Stimulated activated CD4-positive, alpha-beta T cell treated with anti-CD3 and anti-CD28 coated beads, Interleukin-4, amount 100 ng/mL, for 1 hour (primary cell): Measurements from ENCODE around the gene TRIP11.

Source experiments
- DNase-seq: peaks from one replicate; pipeline ENCODE4 v3.0.0-alpha.2; 2020

TRIP11 gene

DNA sequence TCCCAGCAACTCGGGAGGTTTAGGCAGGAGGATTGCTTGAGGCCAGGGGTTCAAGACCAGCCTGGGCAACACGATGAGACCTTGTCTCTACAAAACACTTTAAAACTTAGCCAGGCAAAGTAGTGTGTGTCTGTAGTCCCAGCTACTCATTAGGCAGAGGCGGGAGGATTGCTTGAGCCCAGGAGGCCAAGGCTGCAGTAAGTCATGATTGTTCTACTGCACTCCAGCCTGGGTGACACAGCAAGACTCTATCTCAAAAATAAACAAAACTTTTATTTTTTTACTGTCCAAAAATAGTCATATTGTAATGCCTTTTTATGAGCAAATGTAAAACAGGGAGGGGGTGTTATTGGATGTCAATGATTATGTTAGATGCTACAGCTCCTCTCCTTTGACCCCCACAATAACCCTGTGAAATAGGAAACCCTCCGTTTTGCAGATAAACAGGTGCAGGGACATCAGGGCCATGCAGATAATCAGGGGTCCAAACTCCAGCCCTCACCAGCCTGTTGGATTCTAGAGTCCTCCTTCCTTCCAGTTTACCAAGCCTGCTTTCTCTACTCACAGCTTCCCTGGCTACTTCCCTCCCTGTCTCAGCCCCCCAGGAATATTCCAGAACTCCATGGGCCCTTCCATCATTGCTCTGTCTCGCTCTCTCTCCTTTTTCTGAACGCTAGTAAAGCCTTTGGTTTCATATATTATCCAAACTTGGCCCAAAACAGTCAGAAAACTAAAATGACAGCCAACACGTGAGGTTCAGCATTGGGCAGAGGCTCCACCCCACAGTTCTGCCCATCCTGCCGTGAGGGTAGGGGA is 86.5 kb downstream of the TRIP11 start:
- no peak for DNase-seq

DNA sequence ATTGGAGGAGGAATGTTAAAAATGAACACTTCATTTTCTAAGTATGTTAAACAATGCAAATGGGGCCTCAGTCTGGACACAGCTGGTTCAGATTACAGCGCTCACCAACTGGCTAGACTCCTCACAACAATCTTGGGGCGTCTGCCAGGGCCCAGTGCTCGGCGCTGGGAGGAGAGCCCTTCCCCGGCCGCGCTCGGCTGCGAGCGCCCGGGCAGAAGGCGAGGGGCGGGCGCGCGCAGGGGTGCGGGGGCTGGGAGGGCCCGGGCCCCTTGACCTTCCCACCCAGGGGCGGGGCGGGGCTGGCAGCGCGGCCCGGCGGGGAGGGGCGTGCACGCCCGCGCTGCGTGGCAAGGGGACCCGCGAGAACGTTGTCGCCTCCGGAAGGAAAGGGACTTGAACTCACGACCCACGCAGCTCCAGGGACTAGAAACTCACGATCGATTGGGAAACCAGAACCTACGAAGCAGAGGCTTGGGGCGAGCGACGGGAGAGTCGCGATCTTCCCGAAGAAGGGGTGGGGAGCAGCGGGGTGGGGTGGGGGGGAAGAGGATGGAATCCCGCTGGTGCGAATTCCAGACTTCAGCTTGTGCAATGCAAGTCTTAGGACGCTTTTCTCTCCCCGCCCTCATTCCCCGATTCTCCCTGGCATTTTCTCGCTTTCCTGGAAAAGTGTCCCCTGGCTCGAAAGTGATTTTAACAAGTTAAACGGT is 92.2 kb downstream of the TRIP11 start, which contains the start of gene FBLN5:
FBLN5 (minus strand) TSS at position 220 of the 710 bp plus-strand sequence. CDS start 465 bp downstream, outside the sequence.
- DNase-seq = peak; percentile 55

DNA sequence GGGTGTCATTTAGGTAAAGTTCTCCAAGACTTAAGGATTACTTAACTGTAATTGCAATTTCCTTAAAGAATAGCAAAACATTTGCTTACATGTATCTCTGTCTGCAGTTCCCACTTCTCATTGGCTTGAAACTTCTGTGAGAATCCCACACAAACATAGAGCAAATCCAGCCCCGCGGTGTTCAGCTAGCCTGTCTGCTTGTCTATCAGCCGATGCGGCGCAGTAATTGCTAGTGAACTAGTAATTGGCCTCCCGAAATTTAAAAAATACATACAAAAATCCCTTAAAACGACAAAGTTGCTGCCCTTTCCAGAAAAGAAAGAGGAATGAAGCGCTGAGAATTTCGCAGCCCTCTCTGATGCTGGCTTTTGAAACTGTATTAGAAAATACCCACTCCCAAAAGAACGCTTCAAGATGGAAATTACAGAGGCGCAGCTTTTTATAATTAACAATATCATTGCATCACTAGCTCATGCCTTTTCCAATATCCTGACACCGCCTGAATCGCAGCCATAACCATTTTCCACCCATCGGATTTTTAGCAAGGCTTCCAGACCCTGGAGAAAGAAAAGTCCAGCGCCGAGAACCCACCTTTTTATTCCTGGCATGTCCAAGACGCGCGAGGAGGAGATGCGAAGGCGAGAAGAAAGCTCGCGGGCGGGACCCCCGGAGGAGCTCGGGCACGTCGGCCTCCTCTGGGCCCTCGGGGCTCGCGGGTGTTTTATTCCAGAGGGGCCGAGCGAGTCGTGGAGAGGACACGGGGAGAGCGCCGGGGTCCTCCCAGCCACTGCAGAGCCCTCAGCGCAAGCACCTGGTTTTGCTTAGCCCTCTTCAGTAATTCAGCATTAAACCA is 93.0 kb downstream of the TRIP11 start:
- DNase-seq = no peak

DNA sequence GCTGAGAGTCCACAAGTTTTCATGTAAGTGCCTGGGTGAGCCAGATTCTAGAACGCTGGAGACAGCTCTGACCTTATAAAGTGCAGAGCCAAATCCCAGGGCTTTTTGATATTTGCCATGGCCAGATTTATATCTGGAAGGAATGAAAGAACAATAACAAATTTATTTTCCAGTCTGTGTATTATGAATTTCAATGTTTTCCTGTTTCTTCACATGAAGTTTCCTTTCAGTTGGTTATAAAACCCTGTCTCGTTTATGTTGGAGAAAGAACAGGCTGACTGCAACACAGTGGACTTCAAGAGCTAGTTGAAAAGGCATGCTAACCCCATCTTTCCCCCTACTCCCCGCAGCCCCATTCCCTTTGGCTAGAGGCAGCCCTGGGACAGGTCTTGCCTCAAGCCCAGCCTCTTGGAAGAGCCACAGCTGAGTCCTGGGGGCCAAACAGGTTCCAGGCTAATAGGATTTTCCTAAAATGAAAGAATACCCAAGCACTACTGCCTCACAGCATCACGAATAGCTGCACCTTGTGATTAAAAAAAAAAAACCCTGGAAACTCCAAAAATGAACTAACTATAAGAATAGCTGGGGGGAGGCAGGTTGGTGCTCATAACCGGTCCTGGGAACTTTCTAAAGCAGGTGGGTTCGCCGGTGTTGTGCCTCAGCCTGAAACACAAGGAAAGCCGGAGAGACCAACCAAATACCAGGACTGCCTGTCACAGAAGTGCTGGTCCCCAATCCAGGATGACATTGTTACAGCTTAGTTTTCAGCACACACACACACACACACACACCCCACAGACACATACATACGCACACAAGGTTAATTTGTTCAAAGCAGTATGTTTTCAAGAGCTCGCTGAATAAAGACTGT is 93.9 kb downstream of the TRIP11 start:
- no peak for DNase-seq

DNA sequence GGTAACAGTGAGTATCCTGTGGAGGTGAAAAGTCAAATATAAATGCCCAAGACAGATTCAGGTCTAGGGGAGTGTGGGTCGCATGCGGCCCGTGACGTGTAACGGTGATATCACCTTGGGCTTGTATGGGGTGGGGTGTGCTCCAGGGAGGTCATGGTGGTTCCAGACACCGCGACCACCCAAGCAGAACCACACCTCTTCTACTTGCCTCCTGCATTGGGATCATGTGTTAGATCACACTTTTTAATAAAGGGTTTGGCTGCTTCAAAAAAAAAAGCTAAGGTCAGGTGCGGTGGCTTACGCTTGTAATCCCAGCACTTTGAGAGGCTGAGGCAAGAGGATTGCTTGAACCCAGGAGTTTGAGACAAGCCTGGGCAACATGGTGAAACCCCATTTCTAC is 96.9 kb downstream of the TRIP11 start:
- no peak for DNase-seq

DNA sequence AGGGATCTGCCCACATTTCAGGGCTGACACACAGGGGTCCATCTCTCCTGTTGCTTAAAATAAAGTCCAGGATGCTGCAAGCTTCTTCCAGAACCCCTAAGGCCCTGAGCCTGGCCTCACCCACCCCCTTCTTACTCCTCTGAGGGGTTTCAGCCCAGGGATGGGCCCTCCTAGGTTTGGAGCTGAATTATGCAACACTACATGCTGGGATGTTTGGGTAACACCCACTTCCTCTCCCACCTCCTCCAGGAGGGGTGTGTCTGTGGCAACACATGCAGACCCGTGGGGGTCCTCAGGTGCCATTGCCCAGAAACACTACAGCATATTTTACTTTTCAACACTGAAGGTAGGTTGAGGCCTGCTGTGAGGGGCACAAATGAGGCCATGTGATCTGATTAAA is 97.7 kb downstream of the TRIP11 start:
- no peak for DNase-seq

DNA sequence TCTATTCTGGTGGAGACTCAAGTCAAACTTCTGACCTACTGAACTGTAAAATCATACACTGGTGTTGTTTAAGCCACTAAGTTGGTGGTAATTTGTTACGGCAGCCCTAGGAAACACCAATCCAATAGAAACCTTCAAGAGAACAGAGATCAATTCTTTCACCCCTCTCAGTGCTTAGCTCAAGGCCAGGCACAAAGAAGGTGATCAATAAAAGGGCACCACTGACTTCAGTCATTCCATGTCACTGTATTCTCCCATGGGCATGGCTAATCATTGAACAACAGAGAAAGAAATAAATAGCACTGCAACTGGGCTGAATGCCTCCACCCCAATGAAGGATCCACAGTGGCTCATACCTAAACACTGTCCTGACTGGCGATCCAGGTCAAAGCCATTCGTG is 99.7 kb downstream of the TRIP11 start:
- DNase-seq = no peak

DNA sequence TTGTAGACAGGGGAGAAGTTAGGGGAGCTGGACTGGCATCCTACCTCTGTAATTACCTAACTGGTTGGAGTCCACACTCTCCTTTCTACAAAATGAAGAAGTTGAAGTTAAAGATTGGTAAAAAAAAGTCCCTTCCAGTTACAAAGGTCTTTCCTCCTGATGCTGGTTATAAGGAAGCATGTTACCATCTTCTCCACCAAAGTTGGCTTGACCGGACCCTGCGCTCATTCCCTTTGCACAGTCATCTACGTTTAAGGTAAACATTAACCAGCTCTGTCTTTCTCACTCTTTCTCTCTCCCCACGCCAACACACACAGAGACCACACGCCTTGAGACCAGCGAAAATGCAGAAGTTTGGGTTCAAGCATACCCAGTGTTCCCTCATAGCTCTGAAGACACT is 104.3 kb downstream of the TRIP11 start:
- no peak for DNase-seq

DNA sequence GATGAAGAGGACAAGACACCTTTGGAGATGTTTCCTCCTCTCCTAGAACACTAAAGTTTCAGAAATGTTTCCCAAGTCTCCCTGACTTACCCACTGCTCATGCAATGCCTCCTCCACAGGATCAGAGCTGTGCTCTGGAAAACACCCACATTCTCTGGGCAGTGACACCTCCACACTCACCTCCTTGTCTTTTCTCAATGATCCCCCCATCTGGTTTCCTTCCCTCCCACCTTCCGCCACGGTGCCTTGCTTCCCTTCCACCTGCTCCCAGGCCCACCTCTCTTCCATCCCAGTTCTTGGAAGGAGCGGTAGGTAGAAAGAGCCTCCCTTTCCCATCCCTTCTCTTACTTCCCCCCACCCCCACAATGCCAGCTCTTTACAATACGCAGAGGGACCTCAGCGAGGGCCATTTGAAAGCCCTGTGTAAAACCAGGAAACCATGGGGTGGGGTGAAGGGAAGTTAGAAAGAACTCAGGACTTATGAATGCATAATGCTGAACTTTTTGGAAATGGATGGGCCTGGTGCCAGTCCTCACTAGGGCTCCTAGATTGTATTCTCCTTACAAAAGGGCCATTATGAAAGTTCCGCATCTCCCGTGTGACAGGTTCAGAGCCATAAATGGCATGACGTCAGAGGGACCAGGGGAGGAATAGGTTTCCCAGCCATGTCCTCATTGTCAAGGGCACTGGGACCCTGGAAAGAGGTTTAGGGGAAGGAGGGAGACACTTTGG is 105.1 kb downstream of the TRIP11 start:
- DNase-seq = no peak

DNA sequence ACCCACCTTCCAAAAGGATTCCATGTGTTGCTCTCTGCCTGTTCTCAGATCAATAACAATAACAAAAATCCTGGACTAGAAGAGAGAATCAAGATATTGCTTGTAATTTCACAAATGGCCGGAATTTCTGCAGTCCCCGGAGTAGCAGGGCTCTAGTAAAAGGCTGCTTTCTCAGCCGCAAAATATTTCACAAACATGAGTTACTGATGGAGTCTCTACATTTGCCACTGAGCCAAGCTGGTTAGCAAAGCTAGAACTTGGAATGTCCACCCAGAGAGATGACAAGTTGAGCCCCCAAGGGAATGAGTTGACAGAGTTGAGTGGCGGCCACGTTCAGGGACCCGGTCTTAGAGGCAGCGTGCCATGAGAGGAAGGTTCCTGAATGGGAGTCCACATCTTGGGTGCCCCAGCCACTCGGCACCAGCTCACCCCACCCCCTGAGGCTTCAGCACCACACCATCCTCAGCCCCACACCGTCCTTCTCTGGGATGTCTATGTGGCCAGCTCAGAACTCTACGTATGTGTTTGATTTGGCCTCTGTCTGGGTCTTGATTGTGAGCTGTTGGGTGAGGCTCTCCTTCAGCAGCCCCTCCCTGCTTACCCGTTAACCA is 108.3 kb downstream of the TRIP11 start:
- DNase-seq = no peak

DNA sequence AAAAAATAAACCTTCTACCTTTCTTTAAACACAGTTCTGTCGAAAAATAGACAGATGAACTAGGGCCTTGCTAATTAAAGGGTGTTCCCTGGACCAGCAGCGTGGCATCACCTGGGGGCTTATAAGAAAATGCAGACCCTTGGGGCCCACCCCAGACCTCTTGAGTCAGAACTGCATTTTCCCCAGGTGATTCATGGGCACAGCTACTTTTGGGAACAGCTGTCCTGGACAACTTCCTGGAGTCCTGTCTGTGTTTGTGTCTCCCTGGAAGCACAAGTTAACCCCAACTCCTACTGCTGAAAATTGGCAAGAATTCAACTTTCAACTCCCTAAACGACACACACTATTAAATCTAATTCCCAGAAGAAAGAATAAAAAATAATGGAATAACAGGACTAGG is 110.2 kb downstream of the TRIP11 start:
- no peak for DNase-seq

DNA sequence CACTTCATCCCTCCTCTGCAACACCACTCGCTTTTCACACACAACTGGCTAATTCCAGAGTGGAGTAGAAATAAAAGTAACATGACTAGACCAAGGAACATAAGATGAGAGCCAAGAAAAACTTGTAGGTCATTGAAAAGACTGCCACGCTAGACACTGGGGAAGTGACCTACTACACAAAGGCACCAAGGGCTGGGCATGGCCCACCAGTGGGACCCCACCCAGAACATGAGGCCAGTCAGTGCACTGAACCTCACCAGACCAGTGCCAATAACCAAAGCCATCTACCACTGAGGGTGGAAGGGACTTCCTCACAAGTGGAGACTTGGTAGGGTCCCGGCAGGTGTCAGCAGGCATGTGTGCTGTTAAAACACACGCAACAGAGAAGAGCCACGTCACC is 112.1 kb downstream of the TRIP11 start:
- no peak for DNase-seq

DNA sequence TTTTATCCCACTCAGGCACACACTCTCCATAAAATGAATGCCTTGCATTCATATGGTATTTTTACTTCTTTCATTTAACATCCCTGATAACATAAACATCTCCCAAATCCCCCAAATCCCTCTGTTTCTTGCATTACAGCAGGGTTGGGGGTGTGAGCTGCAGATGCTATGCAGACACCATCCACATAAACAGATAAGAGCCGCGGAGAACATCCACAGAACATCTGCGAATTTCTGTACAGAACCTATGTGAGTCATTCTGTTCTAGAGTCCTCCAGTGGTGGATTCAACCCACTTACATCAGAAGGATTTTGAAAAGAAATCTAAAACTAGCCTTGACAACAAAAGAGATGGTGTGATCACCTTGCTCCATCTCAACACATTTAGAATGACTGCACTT is 112.7 kb downstream of the TRIP11 start:
- no peak for DNase-seq

DNA sequence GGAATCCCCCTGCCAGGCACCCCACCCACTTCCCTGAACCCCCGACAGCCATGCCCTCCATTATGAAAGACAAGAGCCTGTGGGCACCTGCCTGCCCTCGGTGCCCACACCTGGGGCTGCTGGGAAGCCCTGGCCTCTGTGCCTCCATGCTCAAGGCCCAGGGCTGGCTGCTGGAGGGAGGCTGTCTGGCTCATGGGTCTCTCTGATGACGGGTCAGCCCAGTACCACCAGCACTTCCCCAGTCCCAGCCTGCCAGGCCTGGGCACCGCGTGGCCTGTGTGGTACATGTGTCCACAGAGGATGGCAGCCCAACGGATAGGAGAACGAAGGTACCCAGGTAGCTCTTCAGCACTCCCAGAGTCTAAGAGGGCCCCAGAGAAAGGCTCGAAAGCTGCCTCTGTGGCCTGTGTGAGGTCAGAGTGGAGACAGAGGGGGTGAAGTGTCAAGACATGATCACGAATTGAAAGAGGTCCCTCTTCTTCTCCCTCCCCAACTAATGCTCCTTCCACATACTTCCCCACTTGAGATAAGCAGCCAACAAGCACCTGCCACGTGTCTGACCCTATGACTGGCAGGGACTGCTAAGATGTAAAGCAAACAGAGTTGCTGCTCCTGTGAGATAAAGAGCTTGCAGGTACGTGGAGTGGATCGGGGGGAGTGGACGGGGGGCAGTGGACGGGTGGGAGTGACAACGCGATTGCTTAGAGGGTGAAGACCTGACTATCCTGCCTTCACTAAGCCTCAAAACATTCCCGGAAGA is 113.5 kb downstream of the TRIP11 start:
- DNase-seq = no peak

DNA sequence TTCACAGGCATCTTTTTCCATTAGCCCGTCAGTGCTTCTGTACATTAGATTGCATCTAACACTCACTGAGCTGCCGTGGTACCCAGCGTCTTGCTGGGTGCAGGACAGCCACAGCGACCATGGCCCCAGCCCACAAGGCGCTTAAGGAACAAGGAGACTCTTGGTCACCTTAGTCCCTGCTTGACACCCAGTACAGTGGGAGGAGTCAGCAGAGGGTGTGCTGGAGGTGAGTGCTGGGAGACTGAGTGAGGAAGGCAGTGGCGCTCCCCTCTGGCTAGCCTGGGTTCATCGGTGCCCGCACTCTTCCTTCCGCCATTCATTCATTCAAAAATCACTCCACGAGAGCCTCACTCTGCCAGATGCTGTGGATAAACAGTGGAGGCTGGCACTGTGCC is 114.1 kb downstream of the TRIP11 start:
- DNase-seq = no peak

DNA sequence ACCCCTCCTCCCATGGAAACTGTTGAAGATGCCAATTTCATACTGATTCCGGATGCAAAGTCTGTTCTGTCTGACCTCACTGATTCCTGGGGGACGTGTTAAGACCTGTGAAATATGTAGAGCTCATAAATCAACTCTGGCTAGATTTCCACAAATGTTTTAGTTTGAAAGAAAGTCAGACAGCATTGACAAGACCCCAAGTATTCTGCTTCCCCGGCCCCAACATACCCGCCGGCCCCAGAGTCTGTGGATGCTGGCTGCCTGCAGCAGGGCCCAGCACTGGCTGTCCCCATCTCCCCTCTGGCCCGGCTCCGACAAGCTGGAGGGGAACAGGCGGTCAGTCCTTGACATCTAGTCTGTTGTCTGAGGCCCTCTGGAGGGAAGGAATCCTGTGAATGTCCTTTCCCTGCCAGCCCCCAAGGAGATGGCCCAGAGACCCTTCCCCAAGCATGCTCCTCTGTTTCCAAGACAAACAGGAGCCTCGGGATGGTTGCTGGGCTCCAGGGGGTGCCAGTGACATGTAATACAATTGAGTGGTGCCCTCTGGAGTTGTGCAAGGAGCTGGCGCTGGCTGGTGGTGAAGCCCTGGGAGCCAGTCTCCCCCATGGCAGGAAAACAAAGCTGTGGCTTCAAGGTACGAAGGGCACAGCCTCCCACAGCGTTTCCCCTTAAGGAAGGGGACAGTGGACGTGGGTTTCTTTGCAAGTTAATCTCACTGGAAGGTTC is 114.7 kb downstream of the TRIP11 start:
- DNase-seq = no peak

DNA sequence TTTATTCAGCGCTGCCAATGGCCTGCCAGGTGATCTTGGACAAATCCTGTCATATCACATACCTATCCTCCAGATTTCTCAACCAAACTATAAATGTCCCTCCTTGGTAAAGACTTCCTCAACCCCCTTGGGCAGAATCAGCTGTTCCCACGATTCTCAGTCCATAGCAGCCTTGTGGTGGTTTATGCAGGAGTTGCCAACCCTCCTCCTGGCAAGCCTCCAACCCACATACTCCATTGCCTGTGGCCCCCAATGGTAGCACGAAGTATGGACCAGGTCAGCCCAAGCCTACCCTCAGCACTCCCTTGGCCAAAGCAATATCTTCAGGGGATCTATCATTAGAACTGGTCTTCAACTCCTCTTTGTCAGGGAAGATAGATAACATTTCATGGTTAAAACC is 119.3 kb downstream of the TRIP11 start:
- DNase-seq = no peak

DNA sequence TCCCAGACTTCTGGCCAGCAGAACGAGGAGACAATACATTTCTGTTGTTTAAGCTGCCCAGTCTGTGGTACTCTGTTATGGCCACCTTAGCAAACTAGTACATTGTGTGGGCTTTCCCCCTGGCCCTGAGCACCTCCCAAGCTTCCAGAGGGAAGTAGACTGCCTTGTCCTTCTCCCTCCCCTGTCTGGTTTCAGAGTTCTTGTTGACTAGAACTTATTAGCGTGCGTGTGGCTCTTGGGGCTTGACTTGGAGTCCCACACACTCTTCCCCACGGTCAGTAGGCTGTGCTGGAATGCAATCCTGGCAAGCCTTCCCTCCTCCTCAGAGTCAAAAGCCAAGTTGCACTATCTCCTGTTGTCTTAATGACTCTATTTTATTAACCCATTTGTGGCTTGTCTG is 120.0 kb downstream of the TRIP11 start:
- no peak for DNase-seq

DNA sequence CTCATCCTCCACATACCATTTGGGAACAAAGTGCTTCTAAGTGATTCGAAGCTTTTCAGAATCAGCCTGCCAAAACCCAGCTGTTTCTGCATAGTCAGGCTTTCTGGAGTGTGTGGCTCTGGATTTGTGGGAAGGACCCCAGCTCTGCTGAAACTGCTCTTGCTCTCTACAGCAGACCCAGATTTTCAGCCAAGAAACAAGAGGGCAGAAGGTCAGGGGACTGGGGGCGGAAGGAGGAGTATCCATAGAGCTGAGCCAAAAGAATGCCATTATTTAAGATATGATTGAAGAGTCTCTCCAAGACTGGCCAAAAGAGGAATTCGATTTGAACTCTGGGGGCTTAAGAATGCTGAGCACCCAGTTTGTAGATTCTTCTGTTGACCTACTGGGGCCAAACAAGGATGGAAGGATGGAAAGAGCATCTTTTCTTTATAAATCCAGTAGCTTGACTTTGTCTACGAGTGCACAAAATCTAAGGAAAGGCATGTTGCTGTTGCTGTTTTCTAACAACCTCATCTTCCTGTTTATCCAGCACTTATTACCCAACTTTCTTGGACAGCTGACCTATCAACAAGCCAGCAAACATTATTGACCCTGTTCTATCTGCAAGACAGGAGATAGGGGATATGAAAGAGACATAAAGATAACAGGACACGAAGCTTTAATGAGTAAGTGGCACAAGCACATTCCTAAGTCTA is 121.5 kb downstream of the TRIP11 start:
- DNase-seq = no peak
